Motor neuron (in vitro differentiated cells): Measurements from ENCODE around the gene SERPINA3. TPM values are rescaled to one million over a fixed set of nuclear protein-coding genes. Genes with fewer than 3 reads are reported as not detected.

Experiments
- ATAC-seq, 8 experiments: fragments of 200-7000 bp; cut with Tn5 transposase; replicated peaks in 6 of 8; 2 replicates each; pipeline ENCODE4 v1.8.0; 2021; ENCODE audit warnings: mild to moderate bottlenecking in 8 of 8, moderate library complexity in 8 of 8
- H3K27ac ChIP-seq, 2 donors: fragments of 250-450 bp; sonication (Bioruptor Pico); 2 replicates each; pipeline ENCODE4 v1.9.0; 2021; ENCODE audit warnings: antibody characterized with exemption in 2 of 2, mild to moderate bottlenecking in 2 of 2, moderate library complexity in 1 of 2
- H3K4me1 ChIP-seq, 2 donors: fragments of 250-450 bp; sonication (Bioruptor Pico); replicated peaks in 1 of 2; 2 replicates each; pipeline ENCODE4 v1.6.1; 2021; ENCODE audit warnings: antibody characterized with exemption in 2 of 2, mild to moderate bottlenecking in 2 of 2, moderate library complexity in 1 of 2
- H3K4me3 ChIP-seq, 5 donors: fragments of 250-450 bp; sonication (Bioruptor Pico); 2 replicates each; pipeline ENCODE4 v1.9.0; 2021; ENCODE audit warnings: antibody characterized with exemption in 5 of 5, mild to moderate bottlenecking in 5 of 5, moderate library complexity in 4 of 5
- WGBS, 10 experiments: fragments of 450-650 bp; shearing (Covaris generic); methylation state at CpG; one replicate each; pipeline ENCODE4 v1.0.0; 2022; 5-methylcytosine and 5-hydroxymethylcytosine counted together
- in situ Hi-C, 9 experiments: fragments of 400-800 bp; cut with MboI; loops; one replicate each; pipeline ENCODE4 v1.15.0; 2021; ENCODE audit warnings: low sequenced_read_pairs in 9 of 9, low pct_unique_long_range_greater_than_20kb in 2 of 9; ENCODE audit not compliant: unreplicated experiment in 9 of 9
- total RNA-seq, 8 experiments: library from RNA; unstranded; fragments of 300-600 nt; gene quantifications; 2 replicates each; pipeline versions ENCODE4 v1.2.3 to v1.2.4, GENCODE V29; 2022

SERPINA3 gene
- total RNA-seq, 8 experiments from 2014 or later: 0.27 to 73.5 (median 1.2) TPM

GRCh38 chr14:94648801-94649200 is 36.6 kb downstream of the SERPINA3 start:
- Histone ChIP-seq H3K27ac (no peak overlapping the region), H3K4me1 (no peaks in the 10 kb centered on the region), H3K4me3 (no peak overlapping the region)
- in situ Hi-C loops: no loop called here
- WGBS, 10 experiments: 0 to 100% (median 63%) methylated on average over 1 to 3 of the region's 4 CpGs; no CpG with 5 or more reads in 3 of the 10 experiments
- ATAC-seq: no peak

- in situ Hi-C loops: no loop called here
- 20 to 93% (median 63%) methylated on average over 1 to 6 of the region's 13 CpGs; no CpG with 5 or more reads in 2 of the 10 experiments for WGBS, 10 experiments
- H3K4me1 ChIP-seq: no peaks in the 10 kb centered on the region
- no peak overlapping the region for H3K4me3 ChIP-seq
- no peak overlapping the region for H3K27ac ChIP-seq
- no peak for ATAC-seq
Observed at GRCh38 chr14:94649543-94650443, 37.6 kb downstream of the SERPINA3 start.

- no peak for ATAC-seq
- in situ Hi-C loops: no loop called here
- WGBS, 10 experiments: 0 to 100% (median 40%) methylated on average over 1 to 2 of the region's 3 CpGs; no CpG with 5 or more reads in 7 of the 10 experiments
- no peaks in the 10 kb centered on the region for H3K4me1 ChIP-seq
- H3K27ac ChIP-seq: no peak overlapping the region
- no peak overlapping the region for H3K4me3 ChIP-seq
Observed at GRCh38 chr14:94650444-94650775, 38.2 kb downstream of the SERPINA3 start.

- Histone ChIP-seq H3K27ac (no peak overlapping the region), H3K4me1 (no peaks in the 10 kb centered on the region), H3K4me3 (no peak overlapping the region)
- peak in 1 of 8 experiments; percentile 12 for ATAC-seq
- in situ Hi-C loops: no loop called here
- WGBS, 10 experiments: 100% methylated on average over 1 of the region's 9 CpGs; no CpG with 5 or more reads in 8 of the 10 experiments
Observed at GRCh38 chr14:94650806-94651805, 38.9 kb downstream of the SERPINA3 start.

GRCh38 chr14:94653321-94653720 is 41.1 kb downstream of the SERPINA3 start:
- 0 to 100% (median 74%) methylated on average over 2 to 4 of the region's 5 CpGs; no CpG with 5 or more reads in 4 of the 10 experiments for WGBS, 10 experiments
- no peak overlapping the region for H3K4me3 ChIP-seq
- in situ Hi-C loops: no loop called here
- H3K4me1 ChIP-seq: no peaks in the 10 kb centered on the region
- no peak for ATAC-seq
- no peak overlapping the region for H3K27ac ChIP-seq

GRCh38 chr14:94654071-94654861 is 42.1 kb downstream of the SERPINA3 start:
- Histone ChIP-seq H3K27ac (no peak overlapping the region), H3K4me3 (no peak overlapping the region), H3K4me1 (no peaks in the 10 kb centered on the region)
- in situ Hi-C loops: no loop called here
- WGBS, 10 experiments: 51 to 100% (median 74%) methylated on average over 1 to 9 of the region's 13 CpGs; no CpG with 5 or more reads in 2 of the 10 experiments
- ATAC-seq: peak in 1 of 8 experiments; percentile 55

- Histone ChIP-seq H3K4me1 (no peaks in the 10 kb centered on the region), H3K4me3 (no peak overlapping the region), H3K27ac (no peak overlapping the region)
- in situ Hi-C loops: no loop called here
- ATAC-seq: no peak
- 15 to 86% (median 70%) methylated on average over 1 to 11 of the region's 11 CpGs; no CpG with 5 or more reads in 1 of the 10 experiments for WGBS, 10 experiments
Observed at GRCh38 chr14:94655169-94655710, 43.0 kb downstream of the SERPINA3 start.

GRCh38 chr14:94656043-94656442 is 43.9 kb downstream of the SERPINA3 start:
- Histone ChIP-seq H3K4me3 (no peak overlapping the region), H3K27ac (no peak overlapping the region), H3K4me1 (no peaks in the 10 kb centered on the region)
- no peak for ATAC-seq
- 17 to 100% (median 74%) methylated on average over 1 to 4 of the region's 4 CpGs; no CpG with 5 or more reads in 2 of the 10 experiments for WGBS, 10 experiments
- in situ Hi-C loops: no loop called here

GRCh38 chr14:94659256-94659655 is 47.1 kb downstream of the SERPINA3 start:
- 14 to 100% (median 50%) methylated on average over 1 of the region's 1 CpG; no CpG with 5 or more reads in 3 of the 10 experiments for WGBS, 10 experiments

GRCh38 chr14:94659901-94660300 is 47.7 kb downstream of the SERPINA3 start:
- in situ Hi-C loops: no loop called here
- no peak for ATAC-seq
- Histone ChIP-seq H3K27ac (no peak overlapping the region), H3K4me3 (no peak overlapping the region), H3K4me1 (no peaks in the 10 kb centered on the region)
- WGBS, 10 experiments: 62 to 90% (median 80%) methylated on average over 1 to 2 of the region's 2 CpGs; no CpG with 5 or more reads in 6 of the 10 experiments

More at GRCh38 chr14:94659256-94659655, 47.1 kb downstream of the SERPINA3 start:
- no peak overlapping the region for H3K27ac ChIP-seq
- no peak overlapping the region for H3K4me3 ChIP-seq
- no peak for ATAC-seq
- in situ Hi-C loops: no loop called here
- no peaks in the 10 kb centered on the region for H3K4me1 ChIP-seq

GRCh38 chr14:94660306-94660946 is 48.2 kb downstream of the SERPINA3 start:
- in situ Hi-C loops: no loop called here
- no peak overlapping the region for H3K27ac ChIP-seq
- H3K4me3 ChIP-seq: no peak overlapping the region
- no peaks in the 10 kb centered on the region for H3K4me1 ChIP-seq
- no peak for ATAC-seq
- WGBS, 10 experiments: 25 to 100% (median 56%) methylated on average over 1 to 6 of the region's 8 CpGs

GRCh38 chr14:94663538-94663937 is 51.3 kb downstream of the SERPINA3 start:
- in situ Hi-C loops: no loop called here
- Histone ChIP-seq H3K4me3 (no peak overlapping the region), H3K4me1 (no peaks in the 10 kb centered on the region), H3K27ac (no peak overlapping the region)
- ATAC-seq: no peak
- 44 to 100% (median 85%) methylated on average over 1 to 2 of the region's 2 CpGs for WGBS, 10 experiments
